ENCODE measurements around the gene NRN1L.

NRN1L gene

GRCh38 chr16:67846320-67847063 is 38.2 kb upstream of the NRN1L start, which contains the start of gene NUTF2:
Gene NUTF2 (plus strand): TSS chr16:67846933. CDS start chr16:67865131, 18,198 bp downstream.
- Histone ChIP-seq H3K9me3 (ENCODE audit: control insufficient read depth, insufficient read depth, low read length) (no peaks in the 10 kb centered on the region), H3K9me2 (replicated peaks; ENCODE audit: control insufficient read depth, low read length) (no peaks in the 10 kb centered on the region), H3F3A (ENCODE audit: control insufficient read depth, insufficient read depth) (peaks cover 7% of the 10 kb centered on the region; the same call in 1 of the 2 replicates), H3K4me2 (ENCODE audit: low read length) (peak within 1 kb of the TSS; percentile 78), H3K36me3 (ENCODE audit: control insufficient read depth, low read length) (peaks cover 25% of the 10 kb centered on the region), H4K20me1 (ENCODE audit: control insufficient read depth, insufficient read depth, low read depth, low read length) (peaks cover 7% of the 10 kb centered on the region), H3K4me3 (ENCODE audit: low read length) (peak within 1 kb of the TSS; percentile 77), H3K79me2 (ENCODE audit: control insufficient read depth, low read length) (peaks cover 84% of the 10 kb centered on the region), H3K27me3 (ENCODE audit: control insufficient read depth, low read length) (no peaks in the 10 kb centered on the region), H3K27ac (ENCODE audit: low read depth, low read length) (peak within 1 kb of the TSS; percentile 67), H3K4me1 (ENCODE audit: control insufficient read depth, low read length) (peaks cover 46% of the 10 kb centered on the region)
- TF ChIP-seq EZH2phosphoT487 (IDR thresholded peaks at IDR 0.05; ENCODE audit: borderline replicate concordance, low read length) (no peak), CTCF (IDR thresholded peaks at IDR 0.05; ENCODE audit: low read depth, low read length, poor library complexity, severe bottlenecking) (no peak)

- no peak for TF ChIP-seq EZH2phosphoT487 (IDR thresholded peaks at IDR 0.05; ENCODE audit: borderline replicate concordance, low read length)
- no peak for TF ChIP-seq CTCF (IDR thresholded peaks at IDR 0.05; ENCODE audit: low read depth, low read length, poor library complexity, severe bottlenecking)
- peaks cover 92% of the 10 kb centered on the region for H3K79me2 ChIP-seq (ENCODE audit: control insufficient read depth, low read length)
- peaks cover 7% of the 10 kb centered on the region; the same call in 1 of the 2 replicates for H3F3A ChIP-seq (ENCODE audit: control insufficient read depth, insufficient read depth)
Observed at GRCh38 chr16:67847064-67847861, 37.4 kb upstream of the NRN1L start, which contains the start of gene CENPT. Gene CENPT (minus strand): TSS chr16:67847693. CDS start chr16:67833859, 13,834 bp downstream.

GRCh38 chr16:67848118-67848517 is 36.6 kb upstream of the NRN1L start:
- Histone ChIP-seq H3K4me2 (ENCODE audit: low read length) (peak overlapping the region; percentile 78), H3K9me3 (ENCODE audit: control insufficient read depth, insufficient read depth, low read length) (no peaks in the 10 kb centered on the region), H3K27me3 (ENCODE audit: control insufficient read depth, low read length) (no peaks in the 10 kb centered on the region), H3K9me2 (replicated peaks; ENCODE audit: control insufficient read depth, low read length) (no peaks in the 10 kb centered on the region), H3K36me3 (ENCODE audit: control insufficient read depth, low read length) (peaks cover 24% of the 10 kb centered on the region), H3K4me1 (ENCODE audit: control insufficient read depth, low read length) (peaks cover 42% of the 10 kb centered on the region), H4K20me1 (ENCODE audit: control insufficient read depth, insufficient read depth, low read depth, low read length) (peaks cover 6% of the 10 kb centered on the region), H3K79me2 (ENCODE audit: control insufficient read depth, low read length) (peaks cover 92% of the 10 kb centered on the region), H3K4me3 (ENCODE audit: low read length) (peak overlapping the region; percentile 77), H3K27ac (ENCODE audit: low read depth, low read length) (no peak overlapping the region), H3F3A (ENCODE audit: control insufficient read depth, insufficient read depth) (peaks cover 7% of the 10 kb centered on the region; the same call in 1 of the 2 replicates)
- TF ChIP-seq EZH2phosphoT487 (IDR thresholded peaks at IDR 0.05; ENCODE audit: borderline replicate concordance, low read length) (no peak), CTCF (IDR thresholded peaks at IDR 0.05; ENCODE audit: low read depth, low read length, poor library complexity, severe bottlenecking) (no peak)

More at GRCh38 chr16:67847064-67847861, 37.4 kb upstream of the NRN1L start, which contains the start of gene CENPT:
- no peaks in the 10 kb centered on the region for H3K9me3 ChIP-seq (ENCODE audit: control insufficient read depth, insufficient read depth, low read length)
- peaks cover 25% of the 10 kb centered on the region for H3K36me3 ChIP-seq (ENCODE audit: control insufficient read depth, low read length)
- peaks cover 43% of the 10 kb centered on the region for H3K4me1 ChIP-seq (ENCODE audit: control insufficient read depth, low read length)
- H3K4me3 ChIP-seq (ENCODE audit: low read length), result peak within 1 kb of the TSS; percentile 77
- peaks cover 7% of the 10 kb centered on the region for H4K20me1 ChIP-seq (ENCODE audit: control insufficient read depth, insufficient read depth, low read depth, low read length)
- H3K27me3 ChIP-seq (ENCODE audit: control insufficient read depth, low read length), result no peaks in the 10 kb centered on the region
- peak within 1 kb of the TSS; percentile 78 for H3K4me2 ChIP-seq (ENCODE audit: low read length)
- no peaks in the 10 kb centered on the region for H3K9me2 ChIP-seq (replicated peaks; ENCODE audit: control insufficient read depth, low read length)
- peak within 1 kb of the TSS; percentile 67 for H3K27ac ChIP-seq (ENCODE audit: low read depth, low read length)

Data from DOHH2 (cell line).